Fibroblast of mammary gland (primary cell): ENCODE data around the gene SLC4A2.

Experiments
- DNase-seq: peaks from one replicate; pipeline ENCODE4 v3.0.0-alpha.2; 2010; ENCODE audit warnings: low read depth
- H3K4me3 ChIP-seq: 2 replicates; pipeline ENCODE4 v1.5.1; 2011; ENCODE audit warnings: low read depth, mild to moderate bottlenecking, low read length, moderate library complexity; ENCODE audit not compliant: control insufficient read depth
- CTCF ChIP-seq: conservative IDR thresholded peaks from 2 replicates; pipeline ENCODE4 v1.5.1; 2011; ENCODE audit warnings: low read depth, low read length, inconsistent platforms; ENCODE audit not compliant: control insufficient read depth, insufficient read depth

Gene SLC4A2

GRCh38 chr7:151032936-151033863 is 26.2 kb upstream of the SLC4A2 start:
- TF ChIP-seq CTCF: no peak
- no peak overlapping the region for H3K4me3 ChIP-seq
- DNase-seq: no peak

GRCh38 chr7:151033864-151034249 is 25.5 kb upstream of the SLC4A2 start:
- H3K4me3 ChIP-seq: no peak overlapping the region
- TF ChIP-seq CTCF: no peak
- DNase-seq: no peak

- H3K4me3 ChIP-seq: no peak overlapping the region
- DNase-seq: no peak
- no peak for TF ChIP-seq CTCF
These were observed 24.9 kb upstream of the SLC4A2 start for GRCh38 chr7:151034312-151035025.

- DNase-seq: no peak
- H3K4me3 ChIP-seq: no peak overlapping the region
- no peak for TF ChIP-seq CTCF
These were observed 24.2 kb upstream of the SLC4A2 start for GRCh38 chr7:151035026-151035717.

GRCh38 chr7:151035902-151036301 is 23.5 kb upstream of the SLC4A2 start:
- DNase-seq: no peak
- no peak for TF ChIP-seq CTCF
- no peak overlapping the region for H3K4me3 ChIP-seq

GRCh38 chr7:151038951-151039849 is 20.2 kb upstream of the SLC4A2 start:
- TF ChIP-seq CTCF: no peak
- no peak overlapping the region for H3K4me3 ChIP-seq
- peak; percentile 96 for DNase-seq
